ENCODE data around the gene AFTPH. TPM values are rescaled to one million over a fixed set of nuclear protein-coding genes. Genes with fewer than 3 reads are reported as not detected.

The AFTPH gene
- total RNA-seq, 1 experiment from 2014 or later, result 14.9 TPM

GRCh38 chr2:64551851-64552250 lies 27.7 kb downstream of the AFTPH start (continued):
- TF ChIP-seq AFF4 (CRISPR knock-in tag; IDR thresholded peaks at IDR 0.05; ENCODE audit: borderline replicate concordance), result no peak
- TF ChIP-seq SOX15 (CRISPR knock-in tag; IDR thresholded peaks at IDR 0.05), result no peak
- TF ChIP-seq E2F4 (CRISPR knock-in tag; IDR thresholded peaks at IDR 0.05; ENCODE audit: borderline replicate concordance, low read depth), result no peak

- Mint-ChIP-seq H3K27me3 (ENCODE audit: low read depth) (no peaks in the 10 kb centered on the region), H3K4me3 (no peak overlapping the region), H3K4me1 (peaks cover 9% of the 10 kb centered on the region), H3K36me3 (peaks cover 5% of the 10 kb centered on the region), H3K27ac (no peak overlapping the region), H3K9me3 (peaks cover 6% of the 10 kb centered on the region)
- TF ChIP-seq TP53 (CRISPR knock-in tag; IDR thresholded peaks at IDR 0.05), result no peak
- no peak for TF ChIP-seq ZNF671 (CRISPR knock-in tag; IDR thresholded peaks at IDR 0.05)
- no peak for TF ChIP-seq HMGXB4 (CRISPR knock-in tag; IDR thresholded peaks at IDR 0.05)
- no peak for DNase-seq (ENCODE audit: low spot score)
- ChIA-PET CTCF (interaction anchor here (0.7 to 1.4 kb wide), 3 partner anchors 223 to 504 kb away, joined by 4 to 8 read pairs (median 4); no protein-coding TSS in a partner anchor), POLR2A (no interaction called here)
- ATAC-seq, result no peak
Measured at GRCh38 chr2:64554117-64554516, 30.0 kb downstream of the AFTPH start.

GRCh38 chr2:64558445-64559081 lies 34.4 kb downstream of the AFTPH start:
- POLR2A ChIA-PET, result no interaction called here
- Mint-ChIP-seq H3K4me3 (no peak overlapping the region), H3K27ac (no peak overlapping the region), H3K4me1 (peaks cover 27% of the 10 kb centered on the region), H3K9me3 (peaks cover 4% of the 10 kb centered on the region; the same call in 1 of the 2 replicates), H3K27me3 (ENCODE audit: low read depth) (no peaks in the 10 kb centered on the region), H3K36me3 (peaks cover 2% of the 10 kb centered on the region; the same call in 1 of the 2 replicates)
- DNase-seq (ENCODE audit: low spot score), result no peak
- ATAC-seq, result no peak
- CTCF ChIA-PET, result interaction anchor here (1.6 kb wide), 1 partner anchor 227 kb away, joined by 6 read pairs; no protein-coding TSS in a partner anchor
- TF ChIP-seq ATF3 (CRISPR knock-in tag; conservative IDR thresholded peaks at IDR 0.05) (no peak), ZNF317 (CRISPR knock-in tag; IDR thresholded peaks at IDR 0.05; ENCODE audit: borderline replicate concordance, low read depth) (no peak), CREM (CRISPR knock-in tag; IDR thresholded peaks at IDR 0.05) (no peak), TCF7 (CRISPR knock-in tag; IDR thresholded peaks at IDR 0.05; ENCODE audit: low read depth) (no peak), ATF6 (CRISPR knock-in tag; IDR thresholded peaks at IDR 0.05) (no peak), TEAD4 (CRISPR knock-in tag; IDR thresholded peaks at IDR 0.05) (no peak)
